Calu3 (cell line): ENCODE results near the gene KDM2A. TPM values are rescaled to one million over a fixed set of nuclear protein-coding genes. Genes with fewer than 3 reads are reported as not detected.
A peak's percentile ranks its signal among the peaks of the same experiment; 100 is the strongest.

Experiments
- BruUV-seq: library from RNA; stranded (reverse); fragments of 400-500 nt; replicated peaks from 2 replicates; lab custom pipeline; 2021; lab: Mats Ljungman, UMichigan
- CTCF ChIA-PET: fragments of 300-600 bp; sonication (Branson Sonifier 250); formaldehyde crosslinking; loops from one replicate; lab custom pipeline; 2022; ENCODE audit warnings: antibody characterized with exemption; lab: Charles Lee
- DNase-seq: peaks from one replicate; pipeline ENCODE4 v3.0.0; 2022
- H3K27ac Mint-ChIP-seq: one replicate; pipeline ENCODE4 v1.8.0; 2022; ENCODE audit warnings: mixed read lengths; ENCODE audit not compliant: unreplicated experiment
- H3K27me3 Mint-ChIP-seq: one replicate; pipeline ENCODE4 v1.8.0; 2022; ENCODE audit warnings: mixed read lengths; ENCODE audit not compliant: unreplicated experiment
- H3K36me3 Mint-ChIP-seq: one replicate; pipeline ENCODE4 v1.8.0; 2022; ENCODE audit warnings: mild to moderate bottlenecking, moderate library complexity, mixed read lengths; ENCODE audit not compliant: insufficient read depth, unreplicated experiment
- H3K4me1 Mint-ChIP-seq: one replicate; pipeline ENCODE4 v1.8.0; 2022; ENCODE audit warnings: mild to moderate bottlenecking, low read depth, mixed read lengths; ENCODE audit not compliant: unreplicated experiment
- H3K4me3 Mint-ChIP-seq: one replicate; pipeline ENCODE4 v1.8.0; 2022; ENCODE audit warnings: mild to moderate bottlenecking, low read depth, moderate library complexity, mixed read lengths; ENCODE audit not compliant: unreplicated experiment
- H3K9me3 Mint-ChIP-seq: one replicate; pipeline ENCODE4 v1.8.0; 2022; ENCODE audit warnings: low read depth, mixed read lengths; ENCODE audit not compliant: unreplicated experiment
- intact Hi-C: fragments of 100-400 bp; cut with micrococcal nuclease; formaldehyde crosslinking; loops from one replicate; pipeline ENCODE4 v1.10.0; 2022; ENCODE audit not compliant: unreplicated experiment
- total RNA-seq: library from RNA; stranded (reverse); gene quantifications from 2 replicates; pipeline ENCODE4 v1.2.3, GENCODE V29; 2022
- TF ChIP-seq, protein P1 (sequence below): fragments of 200-600 bp; IDR thresholded peaks from one replicate; pipeline ENCODE4 v1.8.0; 2022; ENCODE audit warnings: antibody characterized with exemption; ENCODE audit not compliant: unreplicated experiment

KDM2A gene
- total RNA-seq, 1 experiment from 2014 or later: 73.2 TPM

- Mint-ChIP-seq H3K4me3 (no peak overlapping the region), H3K36me3 (peaks cover 9% of the 10 kb centered on the region), H3K9me3 (no peaks in the 10 kb centered on the region), H3K27ac (no peak overlapping the region), H3K27me3 (no peaks in the 10 kb centered on the region), H3K4me1 (peaks cover 9% of the 10 kb centered on the region)
- intact Hi-C loops: no loop called here
- TF ChIP-seq, protein P1, sequence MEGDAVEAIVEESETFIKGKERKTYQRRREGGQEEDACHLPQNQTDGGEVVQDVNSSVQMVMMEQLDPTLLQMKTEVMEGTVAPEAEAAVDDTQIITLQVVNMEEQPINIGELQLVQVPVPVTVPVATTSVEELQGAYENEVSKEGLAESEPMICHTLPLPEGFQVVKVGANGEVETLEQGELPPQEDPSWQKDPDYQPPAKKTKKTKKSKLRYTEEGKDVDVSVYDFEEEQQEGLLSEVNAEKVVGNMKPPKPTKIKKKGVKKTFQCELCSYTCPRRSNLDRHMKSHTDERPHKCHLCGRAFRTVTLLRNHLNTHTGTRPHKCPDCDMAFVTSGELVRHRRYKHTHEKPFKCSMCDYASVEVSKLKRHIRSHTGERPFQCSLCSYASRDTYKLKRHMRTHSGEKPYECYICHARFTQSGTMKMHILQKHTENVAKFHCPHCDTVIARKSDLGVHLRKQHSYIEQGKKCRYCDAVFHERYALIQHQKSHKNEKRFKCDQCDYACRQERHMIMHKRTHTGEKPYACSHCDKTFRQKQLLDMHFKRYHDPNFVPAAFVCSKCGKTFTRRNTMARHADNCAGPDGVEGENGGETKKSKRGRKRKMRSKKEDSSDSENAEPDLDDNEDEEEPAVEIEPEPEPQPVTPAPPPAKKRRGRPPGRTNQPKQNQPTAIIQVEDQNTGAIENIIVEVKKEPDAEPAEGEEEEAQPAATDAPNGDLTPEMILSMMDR: no peak
- CTCF ChIA-PET: interaction anchor here (1.0 to 1.6 kb wide), 3 partner anchors 14 to 19 kb away, joined by 3 to 5 read pairs (median 4); no protein-coding TSS in a partner anchor
- no TSS peak for BruUV-seq
- DNase-seq: no peak
These were observed 42.9 kb upstream of the KDM2A start for GRCh38 chr11:67076202-67076601.

- no peak for DNase-seq
- Mint-ChIP-seq H3K9me3 (no peaks in the 10 kb centered on the region), H3K4me3 (no peak overlapping the region), H3K4me1 (peaks cover 16% of the 10 kb centered on the region), H3K27ac (no peak overlapping the region), H3K27me3 (no peaks in the 10 kb centered on the region), H3K36me3 (no peaks in the 10 kb centered on the region)
- TF ChIP-seq, protein P1: no peak
- intact Hi-C loops: no loop called here
- CTCF ChIA-PET: no interaction called here
- BruUV-seq: no TSS peak
These were observed 39.9 kb upstream of the KDM2A start for GRCh38 chr11:67079065-67079705.

GRCh38 chr11:67082071-67082791 is 36.8 kb upstream of the KDM2A start:
- CTCF ChIA-PET: interaction anchor here (1.4 kb wide), 1 partner anchor 724 kb away, joined by 4 read pairs; no protein-coding TSS in a partner anchor
- H3K36me3 Mint-ChIP-seq: no peaks in the 10 kb centered on the region
- H3K9me3 Mint-ChIP-seq: no peaks in the 10 kb centered on the region
- H3K27me3 Mint-ChIP-seq: no peaks in the 10 kb centered on the region
- BruUV-seq: no TSS peak
- H3K27ac Mint-ChIP-seq: no peak overlapping the region
- TF ChIP-seq, protein P1: no peak
- H3K4me1 Mint-ChIP-seq: peaks cover 16% of the 10 kb centered on the region
- H3K4me3 Mint-ChIP-seq: no peak overlapping the region
- DNase-seq: peak; percentile 49
- intact Hi-C loops: loop anchor here (5.0 kb wide), 1 partner anchor 85 kb away; no protein-coding TSS in a partner anchor

DNA sequence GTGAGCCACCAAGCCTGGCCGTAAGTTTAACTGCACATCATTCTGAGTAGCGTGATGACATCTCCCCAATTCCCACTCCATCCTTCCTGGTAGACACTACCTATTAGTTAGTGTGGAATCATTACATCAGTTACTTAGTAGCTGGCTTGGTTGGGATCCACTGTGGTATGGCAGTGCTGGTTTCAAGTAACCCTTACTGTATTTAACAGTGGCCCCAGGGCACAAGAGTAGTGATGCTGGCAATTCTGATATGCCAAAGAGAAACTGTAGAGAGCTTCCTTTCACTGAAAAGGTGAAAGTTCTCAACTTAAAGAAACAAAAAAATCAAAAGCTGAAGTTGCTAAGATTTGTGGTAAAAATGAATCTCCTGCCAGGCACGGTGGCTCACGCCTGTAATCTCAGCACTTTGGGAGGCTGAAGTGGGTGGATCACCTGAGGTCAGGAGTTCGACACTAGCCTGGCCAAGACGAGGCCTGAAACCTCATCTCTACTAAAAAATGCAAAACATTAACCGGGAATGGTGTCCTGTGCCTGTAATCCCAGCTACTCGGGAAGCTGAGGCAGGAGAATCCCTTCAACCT is 35.2 kb upstream of the KDM2A start:
- Mint-ChIP-seq H3K36me3 (no peaks in the 10 kb centered on the region), H3K27ac (no peak overlapping the region), H3K9me3 (no peaks in the 10 kb centered on the region), H3K4me3 (no peak overlapping the region), H3K27me3 (no peaks in the 10 kb centered on the region), H3K4me1 (peaks cover 13% of the 10 kb centered on the region)
- no TSS peak for BruUV-seq
- intact Hi-C loops: loop anchor here (5.0 kb wide), 1 partner anchor 83 kb away; no protein-coding TSS in a partner anchor
- DNase-seq: no peak
- CTCF ChIA-PET: interaction anchor here (0.5 to 0.7 kb wide), 4 partner anchors 62 to 1013 kb away, joined by 3 to 4 read pairs (median 3); no protein-coding TSS in a partner anchor
- TF ChIP-seq, protein P1: no peak
